GM20431 (cell line): ENCODE results near the gene SYNE2.
"Not testable (repeated sequence)": the region's sequence is repeated elsewhere in the genome, so short reads cannot be mapped to it uniquely, and the experiment has no call there.

Experiments
- in situ Hi-C: fragments of 300-500 bp; cut with MseI, MboI; formaldehyde crosslinking; loops from one replicate; pipeline ENCODE4 v1.15.0; 2020; ENCODE audit warnings: low sequenced_read_pairs; ENCODE audit not compliant: unreplicated experiment

SYNE2 gene

DNA sequence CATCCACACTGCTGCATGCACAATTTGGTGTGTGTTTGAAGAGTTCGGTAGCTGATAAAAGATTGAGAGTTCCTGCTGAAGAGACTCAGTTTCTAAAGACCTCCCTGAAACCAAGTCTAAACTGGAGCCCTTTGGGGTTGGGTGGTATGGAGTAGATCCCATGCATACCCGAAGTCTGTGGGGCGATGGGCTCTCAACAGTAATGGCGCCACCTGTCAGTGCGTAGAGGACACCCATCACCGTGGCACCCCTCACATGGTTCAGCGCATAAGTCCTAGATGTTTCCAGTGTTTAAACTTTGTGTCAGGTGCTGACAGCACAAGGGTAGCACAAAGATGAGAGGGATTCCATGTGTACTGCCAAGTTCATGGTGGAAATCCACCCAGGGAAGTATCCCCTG is 355.5 kb downstream of the SYNE2 start:
- in situ Hi-C loops = no loop called here

- in situ Hi-C loops = no loop called here
These were observed 356.2 kb downstream of the SYNE2 start for GRCh38 chr14:64208981-64209380.

DNA sequence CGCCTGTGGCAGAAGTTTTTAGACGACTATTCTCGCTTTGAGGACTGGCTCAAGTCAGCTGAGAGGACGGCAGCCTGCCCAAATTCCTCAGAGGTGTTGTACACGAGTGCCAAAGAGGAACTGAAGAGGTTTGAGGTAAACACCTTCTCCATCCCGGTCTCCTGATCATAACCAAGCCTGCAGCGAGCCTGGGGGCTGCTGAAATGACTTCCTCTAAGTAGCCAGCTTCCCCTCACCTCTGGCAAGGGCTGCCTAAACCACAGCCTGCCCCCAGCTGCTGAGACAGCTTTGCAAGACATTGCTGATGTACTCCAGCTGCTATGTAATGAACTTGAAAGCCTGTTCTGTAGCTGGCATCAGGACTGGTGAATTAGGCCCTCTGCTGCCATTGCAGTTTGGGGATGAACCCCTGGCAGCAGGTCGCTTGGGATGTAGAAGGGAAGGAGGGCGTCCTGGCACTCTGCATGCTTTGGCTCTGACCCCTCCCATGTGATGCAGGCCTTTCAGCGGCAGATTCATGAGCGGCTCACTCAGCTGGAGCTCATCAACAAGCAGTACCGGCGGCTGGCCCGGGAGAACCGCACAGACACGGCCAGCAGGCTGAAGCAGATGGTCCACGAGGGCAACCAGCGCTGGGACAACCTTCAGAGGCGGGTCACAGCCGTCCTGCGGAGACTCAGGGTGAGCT is 356.8 kb downstream of the SYNE2 start:
- in situ Hi-C loops = no loop called here

GRCh38 chr14:64210216-64210615 is 357.4 kb downstream of the SYNE2 start:
- in situ Hi-C loops = no loop called here

- in situ Hi-C loops = not testable (repeated sequence)
These were observed 358.1 kb downstream of the SYNE2 start for GRCh38 chr14:64210912-64211311.

DNA sequence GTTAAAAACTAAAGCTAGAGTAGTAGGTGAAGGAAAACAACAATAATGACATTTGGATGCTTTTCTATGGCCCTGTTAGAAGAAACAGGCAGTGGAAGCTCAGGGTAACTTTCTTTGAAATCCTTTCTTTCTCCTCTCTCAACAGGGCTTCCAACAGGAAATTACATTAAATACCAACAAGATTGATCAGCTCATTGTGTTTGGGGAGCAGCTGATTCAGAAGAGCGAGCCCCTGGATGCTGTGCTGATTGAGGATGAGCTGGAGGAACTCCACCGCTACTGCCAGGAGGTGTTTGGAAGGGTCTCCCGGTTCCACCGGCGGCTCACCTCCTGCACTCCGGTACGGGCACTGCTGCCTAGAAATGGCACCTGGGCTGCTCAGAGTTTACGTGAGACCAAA is 359.9 kb downstream of the SYNE2 start:
- in situ Hi-C loops = no loop called here

GRCh38 chr14:64213086-64213485 is 360.3 kb downstream of the SYNE2 start:
- in situ Hi-C loops = no loop called here

DNA sequence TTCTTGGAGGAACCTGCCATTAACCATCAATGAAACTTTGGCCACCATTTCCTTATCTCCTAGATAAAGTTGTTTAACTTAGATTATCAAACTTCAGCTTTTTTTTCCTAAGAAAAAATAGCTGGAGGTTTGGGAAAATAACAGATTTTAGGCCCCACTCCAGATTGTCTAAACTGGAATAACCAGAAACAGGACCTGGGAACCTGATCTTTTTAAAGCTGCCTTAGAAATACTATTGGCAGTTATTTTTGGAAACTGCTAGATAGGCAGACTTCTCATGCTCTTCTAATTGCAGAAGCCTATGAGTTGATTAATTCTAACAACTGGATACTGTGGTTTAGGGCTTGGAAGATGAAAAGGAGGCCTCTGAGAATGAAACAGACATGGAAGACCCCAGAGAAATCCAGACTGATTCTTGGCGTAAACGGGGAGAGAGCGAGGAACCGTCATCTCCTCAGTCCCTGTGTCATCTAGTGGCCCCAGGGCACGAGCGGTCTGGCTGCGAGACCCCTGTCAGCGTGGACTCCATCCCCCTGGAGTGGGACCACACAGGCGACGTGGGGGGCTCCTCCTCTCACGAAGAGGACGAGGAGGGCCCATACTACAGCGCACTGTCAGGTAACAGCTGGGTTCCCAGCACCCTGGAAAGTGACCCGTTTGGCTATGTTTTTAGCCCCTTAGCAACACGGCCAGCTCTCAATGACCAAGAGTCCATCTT is 361.2 kb downstream of the SYNE2 start:
- in situ Hi-C loops = no loop called here

GRCh38 chr14:64215274-64215673 is 362.5 kb downstream of the SYNE2 start:
- in situ Hi-C loops = no loop called here

DNA sequence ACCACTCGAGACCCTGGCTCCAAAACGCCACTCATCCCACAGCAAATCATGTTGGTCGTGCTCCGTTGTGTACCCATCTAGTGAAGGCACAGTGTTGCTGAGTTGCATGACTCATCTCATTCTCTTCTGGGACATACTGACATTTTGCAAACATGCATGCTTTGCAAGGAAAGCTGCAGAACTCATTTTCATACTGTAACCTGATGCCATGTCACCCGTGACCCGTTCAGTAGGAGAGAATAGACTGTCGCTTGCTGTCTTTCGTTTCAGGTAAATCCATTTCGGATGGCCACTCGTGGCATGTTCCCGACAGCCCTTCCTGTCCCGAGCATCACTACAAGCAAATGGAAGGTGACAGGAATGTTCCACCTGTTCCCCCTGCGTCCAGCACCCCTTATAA is 363.2 kb downstream of the SYNE2 start:
- in situ Hi-C loops = no loop called here

DNA sequence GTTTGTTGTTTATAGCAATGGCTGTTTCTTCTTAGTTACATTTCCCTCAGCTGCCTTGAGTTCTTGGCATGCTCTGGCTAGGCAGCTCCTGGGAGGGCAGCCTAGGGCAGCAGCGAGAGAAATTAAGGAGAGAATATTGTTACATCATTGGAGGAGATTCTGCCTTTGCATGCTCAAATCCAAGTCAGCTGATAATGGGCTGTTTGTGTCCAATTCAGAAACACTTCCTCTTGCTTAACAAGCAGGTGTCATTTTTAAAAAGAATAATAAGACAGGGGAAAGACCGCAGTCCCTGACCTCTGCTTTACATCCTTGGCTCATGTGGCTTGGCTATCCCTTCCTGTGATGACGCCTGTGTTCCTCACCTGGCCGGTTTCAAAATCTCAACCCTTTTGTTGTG is 364.5 kb downstream of the SYNE2 start:
- in situ Hi-C loops = no loop called here

DNA sequence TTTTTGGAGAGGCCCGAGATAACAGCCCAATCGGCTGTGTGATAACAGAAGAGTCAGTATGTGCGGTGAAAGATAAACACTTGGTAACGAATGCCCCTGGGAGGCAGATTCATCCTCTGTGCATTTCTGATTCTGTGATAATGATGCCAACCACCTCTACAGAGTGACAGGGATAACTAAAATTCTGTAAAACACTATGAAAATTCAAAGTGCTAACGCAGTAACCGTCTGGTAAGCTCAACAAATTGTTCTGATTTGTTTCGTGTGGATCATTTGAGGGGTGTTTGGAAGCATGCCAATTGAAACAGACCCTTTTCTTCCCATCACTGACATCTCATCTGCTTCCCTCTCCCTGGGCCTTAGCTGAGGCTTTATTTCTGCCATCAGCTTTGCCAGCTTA is 365.0 kb downstream of the SYNE2 start:
- in situ Hi-C loops = no loop called here

GRCh38 chr14:64218344-64219240 is 365.8 kb downstream of the SYNE2 start:
- in situ Hi-C loops = no loop called here

- in situ Hi-C loops = no loop called here
These were observed 367.3 kb downstream of the SYNE2 start for GRCh38 chr14:64220056-64220455.

- in situ Hi-C loops = no loop called here
These were observed 367.7 kb downstream of the SYNE2 start for GRCh38 chr14:64220466-64220865.

GRCh38 chr14:64221391-64222003 is 368.7 kb downstream of the SYNE2 start:
- in situ Hi-C loops = no loop called here

DNA sequence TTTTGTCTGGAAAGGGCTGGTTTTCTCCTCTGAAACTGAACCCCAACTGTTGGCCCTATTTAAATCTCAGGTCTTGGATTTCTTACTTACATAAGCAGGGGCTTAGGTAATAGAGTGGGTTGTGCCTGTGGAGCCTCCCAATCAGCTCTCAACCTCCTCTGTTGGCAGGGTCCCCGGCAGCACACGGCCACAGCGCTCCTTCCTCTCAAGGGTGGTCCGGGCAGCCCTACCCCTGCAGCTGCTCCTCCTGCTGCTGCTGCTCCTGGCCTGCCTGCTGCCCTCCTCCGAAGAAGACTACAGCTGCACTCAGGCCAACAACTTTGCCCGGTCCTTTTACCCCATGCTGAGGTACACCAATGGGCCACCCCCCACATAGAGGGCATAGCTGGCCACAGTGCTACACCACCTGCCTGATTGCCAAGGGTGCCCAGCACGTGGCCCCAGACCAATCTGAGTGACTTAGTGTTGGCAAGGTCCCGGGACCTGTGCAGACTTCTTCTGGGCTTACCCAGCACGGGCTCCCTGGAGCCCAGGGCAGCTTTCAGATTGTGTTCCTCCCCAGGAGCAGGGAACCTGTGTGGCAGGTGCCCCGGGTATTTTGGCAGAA is 372.4 kb downstream of the SYNE2 start:
- in situ Hi-C loops = no loop called here

DNA sequence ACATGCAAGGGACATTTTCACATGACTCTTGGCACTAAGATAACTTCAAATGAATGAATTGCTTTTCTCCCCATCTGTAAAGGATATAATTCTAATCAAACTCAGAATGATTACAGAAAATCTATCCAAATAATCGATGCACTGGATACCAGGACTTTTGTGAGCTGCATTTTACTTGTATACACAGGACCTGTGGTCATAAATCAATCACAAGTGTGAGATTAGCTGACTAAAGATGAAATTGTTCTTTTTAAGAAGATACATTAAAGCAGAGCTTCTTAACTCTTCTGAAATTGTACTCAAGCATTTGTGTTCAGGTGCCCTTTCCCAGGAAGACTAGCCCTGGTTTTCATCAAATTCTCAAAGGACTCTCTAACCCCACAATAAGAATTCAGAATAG is 375.1 kb downstream of the SYNE2 start:
- in situ Hi-C loops = no loop called here

GRCh38 chr14:64229489-64229888 is 376.7 kb downstream of the SYNE2 start:
- in situ Hi-C loops = no loop called here
